ENCODE results near the gene YWHAH. TPM values are rescaled to one million over a fixed set of nuclear protein-coding genes. Genes with fewer than 3 reads are reported as not detected.

YWHAH gene
- total and polyA plus RNA-seq, 4 donors: 26.1 to 75.0 (median 42.4) TPM

- TF ChIP-seq GABPA (IDR thresholded peaks at IDR 0.05 in 1 of 2, conservative IDR thresholded peaks at IDR 0.05 in 1 of 2): no peak
- TF ChIP-seq RXRA (IDR thresholded peaks at IDR 0.05): no peak
- no peak for TF ChIP-seq HNF4A (conservative IDR thresholded peaks at IDR 0.05)
Measured at GRCh38 chr22:31926024-31926423, 18.3 kb upstream of the YWHAH start (continued).

GRCh38 chr22:31926969-31927368 is 17.4 kb upstream of the YWHAH start:
- Histone ChIP-seq H3K4me1 (ENCODE audit: control insufficient read depth in 4 of 4, insufficient read depth in 4 of 4, low read length in 3 of 4) (peaks cover 0 to 3% (median 0%) of the 10 kb centered on the region in 4 donors), H3K9me3 (ENCODE audit: control insufficient read depth in 4 of 4, low read length in 3 of 4) (no peaks in the 10 kb centered on the region), H3K9ac (ENCODE audit: low read depth in 1 of 2, low read length in 2 of 2) (no peak overlapping the region), H3K36me3 (ENCODE audit: control insufficient read depth in 4 of 4, insufficient read depth in 3 of 4, low read depth in 1 of 4, low read length in 3 of 4) (no peaks in the 10 kb centered on the region), H3K4me3 (ENCODE audit: low read depth in 1 of 3, low read length in 3 of 3) (no peak overlapping the region), H3K27me3 (ENCODE audit: control insufficient read depth in 4 of 4, insufficient read depth in 4 of 4, low read length in 3 of 4) (no peaks in the 10 kb centered on the region), H3K27ac (ENCODE audit: low read depth in 1 of 2, low read length in 2 of 2) (no peak overlapping the region)
- TF ChIP-seq GABPA (IDR thresholded peaks at IDR 0.05 in 1 of 2, conservative IDR thresholded peaks at IDR 0.05 in 1 of 2): no peak
- no peak for TF ChIP-seq ZBTB33 (IDR thresholded peaks at IDR 0.05)
- no peak for TF ChIP-seq MAX (IDR thresholded peaks at IDR 0.05)
- TF ChIP-seq ATF3 (IDR thresholded peaks at IDR 0.05): no peak
- no peak for TF ChIP-seq JUND (IDR thresholded peaks at IDR 0.05)
- TF ChIP-seq FOXA2 (IDR thresholded peaks at IDR 0.05): no peak
- TF ChIP-seq TAF1 (conservative IDR thresholded peaks at IDR 0.05): no peak
- TF ChIP-seq NR2F2 (IDR thresholded peaks at IDR 0.05): no peak
- TF ChIP-seq RXRA (IDR thresholded peaks at IDR 0.05): no peak
- TF ChIP-seq HNF4G (IDR thresholded peaks at IDR 0.05): no peak
- no peak for TF ChIP-seq HNF4A (conservative IDR thresholded peaks at IDR 0.05)
- no peak for TF ChIP-seq EGR1 (IDR thresholded peaks at IDR 0.05; ENCODE audit: low read depth in 2 of 2)
- no peak for TF ChIP-seq RAD21 (IDR thresholded peaks at IDR 0.05)
- no peak for TF ChIP-seq FOXA1 (IDR thresholded peaks at IDR 0.05)
- no peak for TF ChIP-seq YY1 (IDR thresholded peaks at IDR 0.05)
- TF ChIP-seq, protein P1, sequence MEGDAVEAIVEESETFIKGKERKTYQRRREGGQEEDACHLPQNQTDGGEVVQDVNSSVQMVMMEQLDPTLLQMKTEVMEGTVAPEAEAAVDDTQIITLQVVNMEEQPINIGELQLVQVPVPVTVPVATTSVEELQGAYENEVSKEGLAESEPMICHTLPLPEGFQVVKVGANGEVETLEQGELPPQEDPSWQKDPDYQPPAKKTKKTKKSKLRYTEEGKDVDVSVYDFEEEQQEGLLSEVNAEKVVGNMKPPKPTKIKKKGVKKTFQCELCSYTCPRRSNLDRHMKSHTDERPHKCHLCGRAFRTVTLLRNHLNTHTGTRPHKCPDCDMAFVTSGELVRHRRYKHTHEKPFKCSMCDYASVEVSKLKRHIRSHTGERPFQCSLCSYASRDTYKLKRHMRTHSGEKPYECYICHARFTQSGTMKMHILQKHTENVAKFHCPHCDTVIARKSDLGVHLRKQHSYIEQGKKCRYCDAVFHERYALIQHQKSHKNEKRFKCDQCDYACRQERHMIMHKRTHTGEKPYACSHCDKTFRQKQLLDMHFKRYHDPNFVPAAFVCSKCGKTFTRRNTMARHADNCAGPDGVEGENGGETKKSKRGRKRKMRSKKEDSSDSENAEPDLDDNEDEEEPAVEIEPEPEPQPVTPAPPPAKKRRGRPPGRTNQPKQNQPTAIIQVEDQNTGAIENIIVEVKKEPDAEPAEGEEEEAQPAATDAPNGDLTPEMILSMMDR (IDR thresholded peaks at IDR 0.05; ENCODE audit: low read depth, low read length, missing input control): no peak
- no peak for TF ChIP-seq SP1 (IDR thresholded peaks at IDR 0.05)
- no peak for DNase-seq (ENCODE audit: low spot score)

GRCh38 chr22:31927562-31927961 is 16.8 kb upstream of the YWHAH start:
- no peak for DNase-seq (ENCODE audit: low spot score)
- no peaks in the 10 kb centered on the region for H3K36me3 ChIP-seq (ENCODE audit: control insufficient read depth in 4 of 4, insufficient read depth in 3 of 4, low read depth in 1 of 4, low read length in 3 of 4)
- H3K27ac ChIP-seq (ENCODE audit: low read depth in 1 of 2, low read length in 2 of 2): no peak overlapping the region
- H3K4me1 ChIP-seq (ENCODE audit: control insufficient read depth in 4 of 4, insufficient read depth in 4 of 4, low read length in 3 of 4): peaks cover 0 to 2% (median 0%) of the 10 kb centered on the region in 4 donors
- 81% methylated on average over 3 of the region's 3 CpGs for WGBS
- no peak overlapping the region for H3K9ac ChIP-seq (ENCODE audit: low read depth in 1 of 2, low read length in 2 of 2)
- TF ChIP-seq HNF4G (IDR thresholded peaks at IDR 0.05): no peak
- TF ChIP-seq RAD21 (IDR thresholded peaks at IDR 0.05): no peak
- no peak for TF ChIP-seq FOXA1 (IDR thresholded peaks at IDR 0.05)
- TF ChIP-seq RXRA (IDR thresholded peaks at IDR 0.05): no peak
- TF ChIP-seq EGR1 (IDR thresholded peaks at IDR 0.05; ENCODE audit: low read depth in 2 of 2): no peak
- no peak for TF ChIP-seq YY1 (IDR thresholded peaks at IDR 0.05)
- TF ChIP-seq GABPA (IDR thresholded peaks at IDR 0.05 in 1 of 2, conservative IDR thresholded peaks at IDR 0.05 in 1 of 2): no peak
- no peak overlapping the region for H3K4me3 ChIP-seq (ENCODE audit: low read depth in 1 of 3, low read length in 3 of 3)
- H3K27me3 ChIP-seq (ENCODE audit: control insufficient read depth in 4 of 4, insufficient read depth in 4 of 4, low read length in 3 of 4): no peaks in the 10 kb centered on the region
- H3K9me3 ChIP-seq (ENCODE audit: control insufficient read depth in 4 of 4, low read length in 3 of 4): no peaks in the 10 kb centered on the region
